ENCODE data around the gene NEURL1.

Gene NEURL1

DNA sequence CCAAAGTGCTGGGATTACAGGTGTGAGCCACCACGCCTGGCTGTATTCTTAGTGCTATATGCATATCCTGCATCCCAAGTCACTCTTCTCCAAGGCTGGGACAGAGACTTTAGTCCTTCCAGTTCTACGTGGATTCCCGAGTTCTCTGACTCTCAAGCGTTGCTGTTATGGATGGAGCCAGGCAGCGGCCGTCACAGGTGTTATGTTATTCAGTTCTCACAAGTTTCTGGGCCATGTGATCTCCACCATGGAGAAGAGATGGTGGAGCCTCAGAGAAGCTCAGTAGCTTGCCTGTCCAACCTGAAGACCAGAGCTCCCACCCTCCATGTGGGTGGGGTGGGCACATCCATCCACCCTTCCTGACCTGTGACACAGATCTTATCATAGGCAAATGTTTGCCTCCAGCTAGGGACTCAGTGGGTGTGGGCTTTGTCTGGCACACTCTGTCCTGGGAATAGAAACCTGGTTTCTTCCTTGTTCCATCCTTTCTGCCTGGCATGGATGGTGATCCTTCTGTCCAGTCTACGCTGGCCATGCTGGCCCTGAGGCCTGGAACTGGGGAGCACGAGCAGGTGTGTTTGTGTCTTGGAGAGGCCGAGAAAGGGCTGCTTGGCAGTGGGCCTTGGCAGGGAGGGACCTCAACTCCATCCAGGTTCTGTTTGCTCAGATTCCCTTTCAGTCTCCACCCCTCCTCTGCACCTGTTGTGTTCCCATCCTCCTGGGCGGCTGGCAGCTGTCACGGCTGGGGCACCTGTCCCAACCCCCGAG, 55.3 kb downstream of the NEURL1 start:
- DNase-seq: no peak

DNA sequence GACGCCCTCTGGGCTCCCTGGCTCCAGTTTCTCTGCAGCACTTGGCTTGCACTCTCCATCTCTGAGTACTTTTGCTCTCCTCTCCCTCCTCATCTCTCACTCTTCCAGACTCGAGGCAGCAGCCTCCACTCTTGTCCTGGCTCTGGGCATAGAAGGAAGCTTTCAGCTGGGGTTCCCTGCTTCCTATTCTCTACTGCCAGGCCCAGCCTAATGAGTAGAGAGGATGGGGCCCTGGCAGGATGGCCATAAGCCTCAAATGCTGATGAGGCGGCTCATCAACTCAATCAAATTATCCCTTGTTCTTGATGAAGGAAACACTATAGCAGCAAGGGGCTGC, 55.8 kb downstream of the NEURL1 start:
- no peak for DNase-seq

GRCh38 chr10:103550229-103550628, 56.7 kb downstream of the NEURL1 start:
- DNase-seq: no peak

DNA sequence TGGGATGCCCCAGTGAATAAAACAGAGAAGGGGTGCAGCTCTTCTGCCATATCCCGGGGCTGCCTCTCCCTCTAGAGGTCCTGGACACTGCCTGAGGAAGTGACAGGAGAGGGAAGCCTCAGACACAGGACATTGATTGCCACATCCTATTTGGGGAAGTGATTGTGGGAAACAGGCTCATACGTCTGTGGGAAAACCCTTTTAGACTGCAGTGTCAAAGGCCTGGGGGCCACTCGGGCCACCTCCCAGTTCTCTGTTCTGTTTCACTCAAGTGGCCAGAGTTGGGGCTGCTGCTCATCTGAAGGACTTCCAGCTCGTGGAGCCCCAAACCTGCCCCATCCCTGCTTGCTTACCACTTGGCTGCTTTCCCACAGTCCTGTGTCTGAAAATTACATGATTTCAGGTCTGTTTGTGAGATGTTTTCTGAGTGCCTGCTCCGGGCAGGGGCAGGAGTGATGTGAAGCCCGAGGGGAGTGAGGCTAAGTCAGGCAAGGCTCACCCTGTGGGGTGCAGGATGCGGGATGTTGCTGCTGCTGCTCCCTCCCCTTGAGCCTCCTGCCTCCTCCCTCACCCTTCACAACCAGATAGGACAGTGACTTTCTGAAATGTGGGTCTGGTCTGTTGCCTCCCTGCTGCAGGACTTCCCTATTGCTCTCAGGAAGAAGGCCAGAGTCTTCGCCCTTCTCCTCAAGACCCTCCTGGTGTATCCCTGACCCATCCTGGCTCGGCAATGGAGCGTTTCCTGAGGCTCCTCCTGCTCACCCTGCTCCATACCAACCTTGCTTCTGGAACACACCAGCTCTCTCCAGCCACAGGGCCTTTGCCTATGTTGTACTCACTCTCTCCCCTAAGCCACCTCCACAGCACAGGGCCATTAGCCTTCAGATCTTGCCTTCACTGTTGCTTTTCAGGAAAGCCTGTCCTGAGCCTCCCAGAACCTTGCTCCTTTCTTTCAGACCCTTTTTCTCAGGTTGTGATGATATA, 58.4 kb downstream of the NEURL1 start:
- peak; percentile 25 for DNase-seq

DNA sequence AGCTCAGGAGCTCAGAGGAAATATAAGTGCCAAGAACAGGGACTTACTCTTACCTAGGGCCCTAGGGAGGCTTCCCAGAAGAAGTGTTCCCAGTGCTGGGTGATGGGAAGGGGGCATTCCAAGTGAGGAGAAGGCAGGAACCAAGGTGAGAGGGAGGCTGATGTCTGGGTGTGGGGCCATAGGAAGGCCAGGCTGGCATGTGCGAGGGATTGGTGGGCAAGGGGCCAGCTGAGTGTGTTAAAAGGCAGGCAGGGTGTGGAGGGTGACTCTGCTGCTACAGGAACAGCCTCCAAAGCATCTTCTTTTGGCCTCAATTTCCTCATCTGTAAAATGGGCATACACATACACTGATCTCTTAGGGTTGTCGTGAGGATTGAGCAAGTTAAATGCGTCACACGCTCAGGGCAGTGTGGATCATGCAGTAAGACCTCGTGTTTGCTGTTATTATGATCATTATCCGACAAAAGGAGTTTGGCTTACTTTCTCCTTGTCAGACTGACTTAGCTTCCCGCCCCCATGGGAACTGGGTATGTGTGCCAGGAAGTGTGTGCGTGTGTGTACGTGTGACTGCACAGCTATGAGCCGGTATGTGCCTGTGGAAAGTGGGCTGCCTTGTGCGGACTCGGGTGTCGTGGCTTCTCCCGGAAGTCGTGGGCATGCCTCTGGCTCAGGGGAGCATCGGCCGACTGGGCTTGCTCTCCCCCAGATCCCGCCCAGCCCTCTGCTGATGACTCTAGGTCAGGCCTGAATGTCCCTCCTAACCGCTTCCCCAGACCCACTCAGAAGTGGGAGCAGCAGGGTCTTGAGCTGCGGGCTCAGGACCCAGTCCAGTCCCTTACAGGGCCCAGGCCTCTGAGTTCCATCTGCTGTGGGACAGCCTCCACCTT, 59.6 kb downstream of the NEURL1 start:
- peak; percentile 27 for DNase-seq

DNA sequence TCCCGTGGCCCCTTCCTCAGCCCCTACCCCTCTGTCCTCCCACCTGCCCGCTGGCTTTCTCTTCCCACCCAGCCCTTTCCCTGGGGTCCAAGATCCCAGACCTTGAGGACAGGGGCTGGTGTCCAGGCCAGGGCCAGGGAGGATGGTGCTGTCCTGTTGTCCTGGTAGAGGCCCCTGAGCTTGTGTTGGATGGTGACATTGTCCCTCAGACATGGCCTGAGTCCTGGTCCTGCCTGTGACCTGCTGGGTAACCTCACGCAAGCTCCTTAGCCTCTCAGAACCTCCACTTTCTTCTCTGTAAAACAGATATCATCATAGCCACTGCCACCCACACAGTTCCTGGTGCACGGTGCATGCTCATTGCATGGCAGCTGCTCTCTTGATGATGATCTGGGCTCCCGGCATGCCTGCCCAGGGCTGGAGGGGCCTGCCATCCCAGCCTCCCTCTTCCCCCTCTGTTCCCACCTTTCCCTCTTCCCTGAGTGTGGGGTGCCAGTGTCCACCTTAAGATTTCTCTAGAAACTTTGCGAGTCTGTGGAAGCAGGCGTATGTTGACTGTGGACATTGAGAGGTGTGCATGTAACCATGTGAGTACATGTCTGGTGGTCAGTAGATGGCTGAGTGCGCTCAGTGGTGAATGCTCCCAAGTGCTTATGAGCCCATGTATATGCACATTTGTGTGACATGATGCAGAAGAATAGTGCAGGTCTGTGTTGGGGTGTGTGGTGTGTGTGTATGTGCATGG, 60.4 kb downstream of the NEURL1 start:
- DNase-seq: no peak

DNA sequence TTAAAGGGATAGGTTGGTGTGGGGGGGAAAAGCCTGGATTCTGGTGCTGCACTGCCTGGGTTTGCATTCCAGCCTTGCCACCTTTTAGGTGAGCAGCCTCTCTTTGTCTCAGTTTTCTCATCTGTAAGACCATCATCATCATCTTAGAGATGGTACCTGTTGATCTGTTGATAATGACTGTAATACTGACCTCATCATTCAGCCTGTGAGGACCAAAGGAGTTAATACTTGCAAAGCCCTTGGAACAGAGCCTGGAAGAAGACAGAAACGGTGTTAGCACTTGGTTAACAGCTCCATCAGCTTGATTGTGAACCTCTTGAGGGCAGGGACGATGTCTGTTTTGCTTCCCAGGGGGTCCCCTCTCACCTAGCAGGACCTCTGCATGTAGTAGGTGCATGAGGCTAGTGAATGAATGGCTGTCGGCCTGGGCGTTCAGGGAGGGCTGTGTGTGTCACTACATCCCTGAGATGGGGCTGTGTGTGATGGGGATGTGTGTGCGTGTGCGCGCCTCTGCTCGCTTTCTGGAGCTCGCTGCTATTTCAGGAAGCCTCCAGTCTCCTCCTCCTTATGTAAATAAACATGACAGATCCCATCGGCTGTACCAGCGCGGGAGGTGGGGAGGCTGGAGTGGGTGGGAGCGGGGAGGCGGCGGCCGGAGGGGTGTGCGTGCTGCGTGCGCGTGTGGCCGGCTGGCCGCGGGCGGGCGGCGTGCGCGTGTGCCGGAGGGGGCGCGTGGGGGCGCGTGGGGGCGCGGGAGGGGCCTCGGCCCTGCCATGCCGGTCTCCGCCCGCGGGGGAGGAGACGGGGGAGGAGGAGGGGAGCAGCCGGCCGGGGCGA, 61.2 kb downstream of the NEURL1 start:
- DNase-seq: peak; percentile 72

- DNase-seq: no peak
Observed at GRCh38 chr10:103555325-103555649, 61.8 kb downstream of the NEURL1 start.

GRCh38 chr10:103555712-103556111, 62.2 kb downstream of the NEURL1 start:
- no peak for DNase-seq

GRCh38 chr10:103556383-103557007, 63.0 kb downstream of the NEURL1 start:
- no peak for DNase-seq

DNA sequence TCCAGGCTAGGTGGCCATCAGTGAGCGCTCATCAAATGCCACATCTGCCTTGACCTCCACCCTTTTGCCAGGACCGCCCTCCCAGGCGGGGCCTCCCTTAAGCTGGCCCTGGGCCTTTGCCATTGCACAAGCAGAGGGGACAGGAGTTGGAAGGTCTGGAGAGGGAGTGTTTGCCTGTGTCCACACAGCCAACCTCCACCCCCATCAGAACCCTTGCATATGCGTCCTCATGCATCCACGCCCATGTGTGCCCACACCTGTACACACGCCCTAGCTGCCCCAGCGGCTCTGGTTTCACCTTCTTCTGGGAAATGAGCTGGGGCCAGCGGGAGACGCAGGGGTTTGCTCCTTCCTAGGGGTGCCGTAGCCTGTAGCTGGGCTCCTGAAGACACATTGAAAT, 64.0 kb downstream of the NEURL1 start:
- DNase-seq: no peak

- DNase-seq: no peak
Observed at GRCh38 chr10:103558911-103559310, 65.4 kb downstream of the NEURL1 start.

GRCh38 chr10:103559776-103560175, 66.3 kb downstream of the NEURL1 start:
- no peak for DNase-seq

DNA sequence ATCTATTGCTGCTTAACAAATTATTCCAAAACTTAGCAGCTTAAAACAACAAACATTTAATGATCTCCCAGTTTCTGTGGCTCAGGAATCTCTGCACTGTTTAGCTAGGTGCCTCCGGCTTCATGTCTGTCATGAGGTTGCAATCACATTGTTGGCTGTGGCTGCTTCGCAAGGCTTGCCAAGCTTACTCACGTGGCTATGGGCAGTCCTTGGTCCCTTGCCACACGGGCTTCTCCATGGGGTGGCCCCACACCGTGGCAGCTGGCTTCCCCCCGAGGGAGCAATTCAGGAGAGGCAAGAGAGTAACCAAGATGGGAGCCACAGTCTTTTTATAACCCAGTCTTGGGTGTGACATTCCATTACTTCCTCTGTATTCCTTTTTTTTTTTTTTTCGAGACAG, 67.4 kb downstream of the NEURL1 start:
- DNase-seq: no peak

- no peak for DNase-seq
Observed at GRCh38 chr10:103562383-103562782, 68.9 kb downstream of the NEURL1 start.

GRCh38 chr10:103563231-103564115, 70.0 kb downstream of the NEURL1 start:
- no peak for DNase-seq

DNA sequence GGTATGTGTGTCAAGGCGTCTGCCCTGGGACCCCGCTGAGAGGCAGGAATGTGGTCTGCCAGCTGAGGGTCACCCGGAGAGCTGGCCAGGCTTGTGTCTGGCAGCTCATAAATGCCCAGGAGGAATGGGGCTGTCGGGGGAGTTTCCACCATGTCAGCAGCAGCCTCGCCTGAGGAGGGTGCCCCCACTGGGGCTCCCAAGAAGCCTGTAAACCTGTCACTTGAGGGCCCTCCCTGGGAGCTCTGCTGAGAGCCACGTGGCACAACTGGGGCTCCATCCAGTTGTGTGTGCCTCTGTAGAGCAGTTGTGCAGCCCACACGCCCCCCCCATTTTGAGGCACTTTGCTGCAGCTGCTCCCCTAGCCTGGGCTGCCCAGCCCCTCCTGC, 70.6 kb downstream of the NEURL1 start:
- no peak for DNase-seq

- DNase-seq: no peak
Observed at GRCh38 chr10:103564776-103565520, 71.4 kb downstream of the NEURL1 start.

DNA sequence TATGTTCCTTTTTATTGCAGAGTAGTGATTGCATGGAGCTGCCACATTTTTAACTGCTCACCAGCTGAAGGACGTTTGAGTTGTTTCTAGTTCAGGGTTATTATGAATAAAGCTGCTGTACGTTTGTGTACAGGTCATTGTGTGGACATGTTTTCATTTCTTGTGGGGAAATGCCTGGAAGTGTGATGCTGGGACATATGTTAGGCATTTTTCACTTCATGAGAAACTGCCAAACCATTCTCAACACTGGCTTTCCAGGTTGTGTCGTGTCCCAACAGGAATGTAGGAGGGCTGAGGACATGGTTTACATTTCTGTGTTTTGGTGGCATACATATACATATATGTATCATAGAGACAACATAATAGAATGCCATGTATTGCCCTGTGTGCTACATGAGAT, 73.0 kb downstream of the NEURL1 start:
- DNase-seq: no peak
